ENCODE measurements around the gene CITED1.

Gene CITED1

DNA sequence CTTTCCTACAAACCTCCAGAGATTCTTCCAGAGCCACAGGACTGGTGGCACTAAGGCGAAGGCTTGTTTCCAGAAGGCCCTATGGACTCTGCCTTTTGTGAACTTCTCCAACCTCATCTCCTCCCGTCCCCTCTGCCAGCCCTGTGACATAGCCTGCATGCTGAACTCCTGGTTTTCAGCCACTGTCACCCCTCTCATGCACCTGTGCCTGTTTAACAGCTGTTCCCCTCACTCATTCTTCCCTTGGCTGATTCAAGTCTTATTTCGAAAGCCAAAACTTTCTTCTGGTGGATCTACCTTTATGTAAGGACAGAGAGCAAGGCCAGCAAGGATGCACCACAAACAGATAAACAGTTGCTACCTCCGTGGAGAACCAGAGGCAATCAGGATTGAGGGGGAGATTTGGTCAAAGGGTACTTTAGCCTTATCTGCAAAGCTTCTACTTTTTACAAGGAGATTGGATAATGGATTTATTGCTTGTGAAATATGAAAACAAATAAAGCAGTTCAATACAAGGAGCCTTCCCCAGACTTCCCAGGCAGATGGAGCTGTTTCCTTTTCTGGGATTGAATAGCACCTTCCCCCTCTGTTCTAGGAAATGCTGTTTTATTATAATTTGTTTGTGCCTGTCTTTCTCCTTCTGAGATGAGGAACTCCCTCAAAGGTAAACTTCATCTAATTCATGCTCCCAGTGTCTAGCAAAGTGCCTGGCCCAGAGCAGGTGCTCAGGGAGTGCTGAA, 5.7 kb downstream of the CITED1 start:
- DNase-seq (ENCODE audit: extremely low spot score): no peak
- TF ChIP-seq ZNF384 (IDR thresholded peaks at IDR 0.05) (no peak), ELF4 (IDR thresholded peaks at IDR 0.05) (no peak), CTBP1 (IDR thresholded peaks at IDR 0.05; ENCODE audit: borderline replicate concordance) (no peak), NFRKB (IDR thresholded peaks at IDR 0.05) (no peak), HDGF (IDR thresholded peaks at IDR 0.05; ENCODE audit: borderline replicate concordance) (no peak), FOXM1 (IDR thresholded peaks at IDR 0.05; ENCODE audit: borderline replicate concordance) (no peak), BHLHE40 (IDR thresholded peaks at IDR 0.05; ENCODE audit: borderline replicate concordance) (no peak), TARDBP (IDR thresholded peaks at IDR 0.05) (no peak), LEF1 (IDR thresholded peaks at IDR 0.05; ENCODE audit: borderline replicate concordance) (no peak), FOXA1 (IDR thresholded peaks at IDR 0.05) (no peak), SP1 (IDR thresholded peaks at IDR 0.05) (no peak), L3MBTL2 (conservative IDR thresholded peaks at IDR 0.05) (no peak), ARNT (IDR thresholded peaks at IDR 0.05) (no peak), FOXK2 (IDR thresholded peaks at IDR 0.05) (no peak), SUZ12 (IDR thresholded peaks at IDR 0.05) (no peak)
- TF ChIP-seq, protein P1, sequence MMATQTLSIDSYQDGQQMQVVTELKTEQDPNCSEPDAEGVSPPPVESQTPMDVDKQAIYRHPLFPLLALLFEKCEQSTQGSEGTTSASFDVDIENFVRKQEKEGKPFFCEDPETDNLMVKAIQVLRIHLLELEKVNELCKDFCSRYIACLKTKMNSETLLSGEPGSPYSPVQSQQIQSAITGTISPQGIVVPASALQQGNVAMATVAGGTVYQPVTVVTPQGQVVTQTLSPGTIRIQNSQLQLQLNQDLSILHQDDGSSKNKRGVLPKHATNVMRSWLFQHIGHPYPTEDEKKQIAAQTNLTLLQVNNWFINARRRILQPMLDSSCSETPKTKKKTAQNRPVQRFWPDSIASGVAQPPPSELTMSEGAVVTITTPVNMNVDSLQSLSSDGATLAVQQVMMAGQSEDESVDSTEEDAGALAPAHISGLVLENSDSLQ (IDR thresholded peaks at IDR 0.05): no peak
- CTCF ChIA-PET: interaction anchor here (1.6 kb wide), 1 partner anchor 23 kb away, joined by 3 read pairs; no protein-coding TSS in a partner anchor
- POLR2A ChIA-PET: interaction anchor here (2.8 kb wide), 1 partner anchor 23 kb away, joined by 16 read pairs; the partner anchor contains the start of gene RPS4X

DNA sequence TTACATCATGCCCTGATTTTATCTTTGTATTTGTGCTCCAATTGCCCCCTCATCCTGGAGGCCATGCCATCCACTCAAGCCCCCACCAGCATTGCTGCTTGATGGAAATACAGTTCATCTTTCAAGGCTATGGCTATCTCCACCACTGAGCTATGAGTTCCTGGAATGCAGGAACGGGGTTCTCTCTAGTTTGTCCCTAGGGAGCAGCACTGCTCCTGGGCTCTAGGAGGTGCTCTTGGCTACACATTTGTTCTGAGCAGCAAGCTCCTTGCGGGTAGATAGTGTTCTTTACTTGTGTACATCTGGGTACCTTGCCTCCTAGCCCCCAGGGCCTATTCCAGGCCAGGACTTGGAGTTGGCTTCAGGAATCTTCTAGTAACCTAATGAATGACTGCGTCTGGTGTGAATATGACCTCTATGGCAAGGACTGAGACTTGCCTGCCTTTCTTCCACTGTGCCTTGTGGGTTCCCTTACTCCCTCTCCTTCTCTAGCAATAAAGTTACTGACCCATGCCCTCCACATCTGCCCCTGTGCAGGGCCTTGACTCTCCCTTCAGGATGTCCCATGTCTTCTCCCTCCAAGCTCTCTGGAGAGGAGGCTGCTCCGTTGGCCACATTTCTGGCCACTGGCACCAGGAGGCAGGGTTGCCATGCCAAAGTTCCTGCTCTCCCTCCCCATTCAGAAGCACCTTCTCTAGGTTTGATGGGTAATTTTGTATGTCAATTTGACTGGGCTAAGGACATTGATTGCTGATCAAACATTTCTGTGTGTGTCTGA, 7.6 kb downstream of the CITED1 start:
- ChIA-PET CTCF (interaction anchor here (0.6 to 1.1 kb wide), 5 partner anchors 11 to 428 kb away, joined by 3 to 5 read pairs (median 3); no protein-coding TSS in a partner anchor), POLR2A (interaction anchor here (1.9 kb wide), 1 partner anchor 21 kb away, joined by 11 read pairs; the partner anchor contains the start of gene RPS4X)
- peak; percentile 57 for DNase-seq (ENCODE audit: extremely low spot score)
- TF ChIP-seq, protein P1 (IDR thresholded peaks at IDR 0.05): no peak

DNA sequence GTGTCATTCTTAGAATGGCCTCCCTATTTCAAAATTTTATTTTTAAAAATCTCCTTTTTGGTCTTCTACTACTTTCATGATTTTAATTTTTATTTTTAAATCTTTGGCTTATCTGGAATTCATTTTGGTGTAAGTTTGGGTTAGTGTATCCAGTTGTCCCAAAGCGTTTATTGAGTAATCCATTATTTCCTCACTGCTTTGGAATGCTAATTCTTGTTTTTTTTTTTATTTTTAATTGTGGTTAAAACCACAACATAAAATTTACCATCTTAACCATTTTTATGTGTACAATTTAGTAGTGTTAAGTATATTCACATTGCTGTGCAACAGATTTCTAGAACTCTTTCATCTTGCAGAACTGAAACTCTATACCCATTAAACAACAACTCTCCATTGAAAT, 8.7 kb downstream of the CITED1 start:
- ChIA-PET CTCF (interaction anchor here (0.7 kb wide), 1 partner anchor 623 kb away, joined by 3 read pairs; no protein-coding TSS in a partner anchor), POLR2A (interaction anchor here (1.9 kb wide), 1 partner anchor 20 kb away, joined by 11 read pairs; the partner anchor contains the start of gene RPS4X)
- TF ChIP-seq SP1 (IDR thresholded peaks at IDR 0.05) (no peak), FOXK2 (IDR thresholded peaks at IDR 0.05) (no peak), ELF4 (IDR thresholded peaks at IDR 0.05) (no peak), FOXM1 (IDR thresholded peaks at IDR 0.05; ENCODE audit: borderline replicate concordance) (no peak), L3MBTL2 (conservative IDR thresholded peaks at IDR 0.05) (no peak), NFRKB (IDR thresholded peaks at IDR 0.05) (no peak), FOXA1 (IDR thresholded peaks at IDR 0.05) (no peak), HDGF (IDR thresholded peaks at IDR 0.05; ENCODE audit: borderline replicate concordance) (no peak), TARDBP (IDR thresholded peaks at IDR 0.05) (no peak)
- TF ChIP-seq, protein P1 (IDR thresholded peaks at IDR 0.05): no peak
- no peak for DNase-seq (ENCODE audit: extremely low spot score)

DNA sequence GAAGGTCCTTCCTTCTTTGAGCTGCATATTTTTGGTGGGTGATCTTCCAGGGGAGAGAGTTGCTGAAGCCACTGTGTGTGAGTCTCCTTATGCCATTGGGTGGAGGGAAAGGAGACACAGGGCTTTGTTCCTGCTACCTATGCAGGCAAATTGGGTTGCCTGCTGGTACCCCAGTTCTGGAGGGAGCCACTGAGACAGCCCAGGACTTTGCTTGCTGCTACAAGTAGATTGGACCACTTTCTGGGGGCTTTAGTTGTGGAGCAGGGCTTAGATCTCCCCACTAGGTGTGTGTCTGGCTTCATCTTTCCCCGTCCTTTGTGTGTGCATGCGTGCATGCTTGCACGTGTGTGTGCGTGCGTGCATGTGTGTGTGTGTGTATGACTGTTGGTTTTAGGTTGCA, 10.0 kb downstream of the CITED1 start:
- no peak for TF ChIP-seq TARDBP (IDR thresholded peaks at IDR 0.05)
- TF ChIP-seq, protein P1 (IDR thresholded peaks at IDR 0.05): no peak
- TF ChIP-seq HDGF (IDR thresholded peaks at IDR 0.05; ENCODE audit: borderline replicate concordance): no peak
- TF ChIP-seq FOXA1 (IDR thresholded peaks at IDR 0.05): no peak
- no peak for TF ChIP-seq CTBP1 (IDR thresholded peaks at IDR 0.05; ENCODE audit: borderline replicate concordance)
- TF ChIP-seq BHLHE40 (IDR thresholded peaks at IDR 0.05; ENCODE audit: borderline replicate concordance): no peak
- TF ChIP-seq L3MBTL2 (conservative IDR thresholded peaks at IDR 0.05): no peak
- TF ChIP-seq ELF4 (IDR thresholded peaks at IDR 0.05): no peak
- TF ChIP-seq SP1 (IDR thresholded peaks at IDR 0.05): no peak
- ChIA-PET POLR2A (no interaction called here), CTCF (no interaction called here)
- DNase-seq (ENCODE audit: extremely low spot score): no peak

DNA sequence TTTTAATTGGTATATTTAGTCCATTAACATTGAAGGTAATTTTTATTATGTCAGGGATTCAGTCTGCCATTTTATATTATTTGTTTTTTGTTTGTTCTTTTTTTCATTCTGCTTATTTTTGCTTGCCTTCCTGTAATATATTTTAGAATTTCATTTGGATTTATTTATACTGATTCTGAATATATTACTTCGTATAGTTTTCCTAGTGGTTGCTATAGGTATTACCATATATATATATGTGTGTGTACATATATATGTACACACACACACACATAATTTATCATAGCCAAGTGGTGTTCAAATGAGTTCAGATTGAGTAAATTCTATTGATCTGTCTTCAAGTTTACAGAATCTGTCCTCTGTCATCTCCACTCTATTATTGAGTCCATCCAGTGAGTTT, 11.2 kb downstream of the CITED1 start:
- CTCF ChIA-PET: no interaction called here
- POLR2A ChIA-PET: no interaction called here
- no peak for DNase-seq (ENCODE audit: extremely low spot score)
- TF ChIP-seq ZNF384 (IDR thresholded peaks at IDR 0.05) (peak; percentile 41; the same call in 1 of the 2 replicates), CTBP1 (IDR thresholded peaks at IDR 0.05; ENCODE audit: borderline replicate concordance) (no peak)

DNA sequence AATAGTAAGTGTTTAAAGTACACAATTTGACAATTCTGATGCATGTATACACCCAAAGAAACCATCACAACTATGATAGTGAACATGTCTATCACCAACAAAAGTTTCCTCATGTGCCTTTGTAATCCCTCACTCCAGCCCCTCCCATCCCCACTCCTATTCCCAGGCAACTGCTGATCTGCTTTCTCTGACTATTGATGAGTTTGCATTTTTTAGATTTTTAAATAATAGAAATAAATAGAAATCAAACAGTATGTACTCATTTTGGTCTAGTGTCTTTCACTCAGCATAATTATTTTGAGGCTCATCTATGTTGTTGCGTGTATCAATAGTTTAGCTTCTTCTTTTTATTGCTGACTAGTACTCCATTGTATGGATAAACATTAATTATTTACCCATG, 23.4 kb downstream of the CITED1 start:
- ChIA-PET POLR2A (no interaction called here), CTCF (no interaction called here)
- no peak for DNase-seq (ENCODE audit: extremely low spot score)
- no peak for TF ChIP-seq TARDBP (IDR thresholded peaks at IDR 0.05)
- no peak for TF ChIP-seq ELF4 (IDR thresholded peaks at IDR 0.05)
- TF ChIP-seq FOXA1 (IDR thresholded peaks at IDR 0.05): no peak
- no peak for TF ChIP-seq BHLHE40 (IDR thresholded peaks at IDR 0.05; ENCODE audit: borderline replicate concordance)
- no peak for TF ChIP-seq HDGF (IDR thresholded peaks at IDR 0.05; ENCODE audit: borderline replicate concordance)
- no peak for TF ChIP-seq LEF1 (IDR thresholded peaks at IDR 0.05; ENCODE audit: borderline replicate concordance)
- TF ChIP-seq SUZ12 (IDR thresholded peaks at IDR 0.05): no peak
- no peak for TF ChIP-seq FOXK2 (IDR thresholded peaks at IDR 0.05)
- TF ChIP-seq L3MBTL2 (conservative IDR thresholded peaks at IDR 0.05): no peak
- no peak for TF ChIP-seq ARNT (IDR thresholded peaks at IDR 0.05)
- TF ChIP-seq, protein P1 (IDR thresholded peaks at IDR 0.05): no peak
- no peak for TF ChIP-seq NFRKB (IDR thresholded peaks at IDR 0.05)
